Epidermal melanocyte (primary cell): Measurements from ENCODE around the gene MFSD2A.
"Not testable (repeated sequence)": the region's sequence is repeated elsewhere in the genome, so short reads cannot be mapped to it uniquely, and the experiment has no call there.

Experiments
- DNase-seq: peaks from one replicate; pipeline ENCODE4 v3.0.0; 2011; ENCODE audit warnings: low spot score; ENCODE audit not compliant: insufficient read length

MFSD2A gene

DNA sequence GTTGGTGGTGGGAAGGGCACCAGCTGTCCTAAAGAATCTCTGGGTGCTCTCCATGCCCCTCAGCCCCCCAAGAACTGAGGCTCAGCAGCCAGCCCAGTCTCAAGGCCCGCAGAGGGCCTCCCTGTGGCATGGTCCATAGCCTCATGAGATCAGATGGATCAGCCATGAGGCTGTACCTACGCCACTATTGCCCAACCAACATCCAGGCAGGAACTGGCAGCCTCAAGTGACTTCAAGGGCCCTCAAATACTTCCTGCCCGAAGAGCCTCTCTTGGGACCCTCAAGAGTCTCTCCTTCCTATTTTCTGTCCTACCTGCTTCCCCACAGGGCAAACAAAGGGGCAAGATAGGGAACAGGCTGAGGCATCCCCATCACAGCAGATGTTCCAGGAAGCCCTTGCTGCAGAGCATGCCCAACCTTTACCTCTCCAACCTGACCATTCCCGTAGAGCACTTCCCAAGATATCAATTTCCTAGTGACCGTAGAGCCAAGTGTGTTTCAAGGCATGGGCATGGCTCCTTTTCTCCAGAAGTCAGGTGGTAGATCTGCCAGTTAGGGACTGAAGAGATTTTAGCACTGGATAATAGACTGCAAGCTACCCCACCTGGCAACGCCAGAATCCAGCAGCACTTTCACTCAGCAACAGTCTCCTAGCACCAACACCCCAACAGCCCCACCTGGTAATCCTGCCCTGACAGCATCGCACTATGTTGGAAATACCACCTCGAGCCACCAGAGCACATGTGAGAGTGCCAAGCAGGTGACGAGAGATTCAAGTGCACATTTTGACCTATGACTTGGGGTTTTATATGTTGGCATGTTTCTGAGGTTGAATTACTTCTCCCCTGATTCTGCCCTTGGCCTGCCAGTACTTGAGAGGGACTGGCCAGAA is 13.7 kb upstream of the MFSD2A start:
- DNase-seq = no peak

DNA sequence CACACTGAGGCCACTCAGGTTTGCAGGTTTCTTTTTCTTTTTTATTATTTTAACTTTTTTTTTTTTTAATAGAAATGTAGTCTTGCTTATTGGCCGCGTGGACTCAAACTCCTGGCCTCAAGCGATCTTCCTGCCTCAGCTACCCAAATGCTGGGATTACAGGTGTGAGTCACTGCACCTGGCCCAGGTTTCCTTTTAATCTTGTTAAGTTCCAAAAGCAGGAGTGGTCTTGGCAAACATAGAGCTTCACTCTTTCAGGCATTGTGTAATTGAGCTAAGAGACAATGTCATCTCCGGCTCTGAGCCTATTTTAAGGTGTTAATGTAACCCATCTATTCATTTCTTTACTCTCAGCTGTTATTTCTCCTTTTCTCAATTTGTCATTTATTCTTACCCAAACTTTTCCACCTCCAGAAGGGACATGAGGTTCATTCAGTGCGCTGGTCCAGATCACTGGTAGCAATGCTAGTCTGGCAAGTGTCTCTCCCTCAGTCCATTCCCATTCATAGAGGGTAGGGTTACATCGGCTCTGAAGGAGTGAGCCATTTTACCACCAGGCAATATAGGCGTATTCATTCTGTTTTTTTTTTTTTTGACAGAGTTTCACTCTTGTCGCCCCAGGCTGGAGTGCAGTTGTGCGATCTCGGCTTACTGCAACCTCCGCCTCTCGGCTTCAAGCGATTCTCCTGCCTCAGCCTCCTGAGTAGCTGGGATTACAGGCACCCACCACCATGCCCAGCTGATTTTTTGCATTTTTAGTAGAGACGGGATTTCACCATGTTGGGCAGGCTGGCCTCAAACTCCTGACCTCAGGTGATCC is 11.3 kb upstream of the MFSD2A start:
- DNase-seq = no peak

DNA sequence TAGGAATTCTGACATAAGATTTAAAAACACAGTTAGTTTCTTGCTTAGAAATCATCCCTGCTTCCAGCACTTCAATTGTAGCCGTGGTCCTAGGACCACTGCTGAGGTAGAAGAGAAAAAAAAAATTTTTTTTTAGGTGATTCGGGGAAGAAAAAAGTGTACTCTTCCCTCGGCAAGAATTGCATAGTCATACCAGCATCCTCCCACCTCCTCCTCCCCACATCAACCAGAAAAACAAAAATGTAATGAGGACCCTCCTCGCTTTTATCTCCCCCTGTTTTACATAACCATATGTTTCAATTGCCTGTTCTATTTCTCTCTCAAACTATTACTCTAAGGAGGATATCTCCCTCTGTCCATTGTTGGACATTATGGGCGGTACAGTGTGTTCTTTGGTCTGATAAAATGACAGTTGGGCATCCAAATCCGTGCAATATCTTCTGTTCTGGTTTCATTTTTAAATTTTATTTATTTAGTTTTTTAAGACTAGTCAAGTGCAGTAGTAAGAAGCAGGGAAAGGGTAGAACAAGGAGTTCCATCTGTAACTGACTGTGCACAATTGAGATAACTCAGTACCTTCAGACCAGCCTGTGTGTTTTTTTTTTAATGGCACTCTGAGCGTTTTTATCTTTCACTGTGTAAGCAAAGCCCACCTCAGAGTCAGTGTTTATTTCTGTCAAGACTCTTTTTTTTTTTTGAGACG is 10.4 kb upstream of the MFSD2A start:
- no peak for DNase-seq

DNA sequence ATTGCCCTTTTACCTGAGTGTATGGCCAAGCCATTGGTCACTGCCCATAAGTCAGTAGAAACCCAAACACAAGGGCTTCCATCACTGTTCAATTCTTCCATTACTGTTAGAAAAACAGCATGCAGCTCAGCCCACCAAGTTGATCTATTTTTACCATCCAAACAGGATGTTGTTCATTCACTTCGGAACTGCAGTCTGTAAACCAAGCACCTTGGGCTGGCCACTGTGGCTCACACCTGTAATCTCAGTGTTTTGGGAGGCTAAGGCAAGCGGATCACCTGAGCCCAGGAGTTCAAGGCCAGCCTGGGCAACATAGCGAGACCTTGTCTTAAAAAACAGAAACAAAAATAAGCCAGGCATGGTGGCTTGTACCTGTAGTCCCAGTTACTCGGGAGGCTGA is 8.7 kb upstream of the MFSD2A start:
- no peak for DNase-seq

DNA sequence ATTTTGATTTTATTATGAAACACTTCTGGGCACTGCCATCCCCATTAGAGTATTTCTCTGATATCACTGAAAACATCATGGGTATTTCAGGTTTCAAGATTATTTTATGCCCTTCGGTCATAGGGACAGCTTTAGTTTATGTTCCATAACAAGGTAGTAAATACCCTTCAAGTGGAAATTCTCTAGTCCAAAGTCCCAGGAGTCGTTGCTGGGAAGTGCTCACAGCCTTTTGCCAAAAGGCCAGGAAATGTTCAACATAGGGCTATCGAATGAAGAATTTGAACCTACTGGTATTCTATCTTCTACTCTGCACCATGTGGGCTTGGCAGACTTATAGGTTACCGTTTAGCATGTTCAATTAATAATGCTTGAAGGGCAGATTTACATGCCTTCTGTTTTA is 7.7 kb upstream of the MFSD2A start:
- DNase-seq = no peak

DNA sequence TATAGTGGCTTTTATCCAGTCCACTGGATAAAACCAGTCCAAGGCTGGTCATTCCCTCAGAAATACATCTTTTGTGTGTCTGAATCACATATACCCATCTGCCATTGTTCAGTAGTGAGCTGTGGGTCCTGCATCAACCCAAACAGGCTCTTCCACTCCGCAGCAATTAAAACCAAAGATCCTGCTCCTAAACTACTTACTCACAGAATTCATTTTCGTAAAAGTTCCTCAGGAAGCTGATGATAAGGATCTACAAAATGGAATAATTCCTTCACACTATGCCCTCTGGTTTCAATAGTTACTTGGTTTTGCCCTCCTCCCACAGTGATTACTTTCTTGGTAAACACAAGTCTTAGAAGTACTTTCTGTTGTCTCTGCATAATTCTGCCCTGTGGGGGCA is 5.1 kb upstream of the MFSD2A start:
- no peak for DNase-seq

DNA sequence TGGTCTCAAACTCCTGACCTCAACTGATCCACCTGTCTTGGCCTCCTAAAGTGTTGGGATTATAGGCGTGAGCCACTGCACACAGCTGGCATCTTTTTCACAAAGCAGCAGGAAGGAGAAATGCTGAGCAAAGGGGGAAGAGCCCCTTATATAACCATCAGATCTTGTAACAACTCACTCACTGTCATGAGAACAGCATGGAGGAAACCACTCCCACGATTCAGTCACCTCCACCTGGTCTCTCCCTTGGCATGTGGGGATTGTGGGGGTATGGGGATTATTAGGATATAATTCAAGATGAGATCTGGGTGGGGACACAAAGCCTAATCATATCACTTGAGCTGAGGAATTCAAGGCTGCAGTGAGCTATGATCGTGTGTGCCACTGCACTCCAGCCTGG is 3.0 kb upstream of the MFSD2A start:
- no peak for DNase-seq

DNA sequence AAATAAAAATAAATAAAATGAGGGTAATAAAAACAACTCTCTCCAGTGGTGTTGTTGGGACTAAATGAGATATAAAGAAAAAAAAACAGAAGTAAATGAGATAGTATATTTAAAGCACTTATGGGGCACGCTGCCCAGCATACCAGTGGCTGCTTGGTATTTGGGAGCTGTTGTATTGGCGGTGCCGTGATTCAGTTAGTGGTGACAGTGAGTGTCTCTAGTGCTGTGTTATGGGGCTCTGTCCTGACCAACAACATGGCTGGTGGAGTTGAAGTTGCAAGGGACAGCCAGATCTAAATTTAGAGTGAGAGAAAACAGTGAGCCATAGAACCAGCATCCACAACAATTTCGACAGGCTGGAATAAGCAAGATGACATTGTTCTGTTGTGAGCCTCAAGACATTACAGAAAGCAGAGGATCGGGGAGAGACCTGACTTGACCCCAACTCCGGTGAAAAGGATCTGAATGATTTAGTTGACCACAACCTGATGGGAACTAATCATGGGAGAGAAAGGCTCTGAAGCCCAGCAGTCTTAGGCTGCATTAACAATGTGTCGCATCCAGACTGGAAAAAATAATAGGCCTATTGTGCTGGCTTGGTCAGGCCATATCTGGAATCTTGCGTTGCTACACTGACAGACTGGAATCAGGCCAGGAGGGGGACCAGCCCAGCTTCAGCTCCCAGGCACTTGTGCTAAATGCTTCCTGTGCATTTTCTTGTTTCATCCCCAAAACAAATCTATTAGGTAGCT is 2.4 kb upstream of the MFSD2A start:
- peak; percentile 54 for DNase-seq

DNA sequence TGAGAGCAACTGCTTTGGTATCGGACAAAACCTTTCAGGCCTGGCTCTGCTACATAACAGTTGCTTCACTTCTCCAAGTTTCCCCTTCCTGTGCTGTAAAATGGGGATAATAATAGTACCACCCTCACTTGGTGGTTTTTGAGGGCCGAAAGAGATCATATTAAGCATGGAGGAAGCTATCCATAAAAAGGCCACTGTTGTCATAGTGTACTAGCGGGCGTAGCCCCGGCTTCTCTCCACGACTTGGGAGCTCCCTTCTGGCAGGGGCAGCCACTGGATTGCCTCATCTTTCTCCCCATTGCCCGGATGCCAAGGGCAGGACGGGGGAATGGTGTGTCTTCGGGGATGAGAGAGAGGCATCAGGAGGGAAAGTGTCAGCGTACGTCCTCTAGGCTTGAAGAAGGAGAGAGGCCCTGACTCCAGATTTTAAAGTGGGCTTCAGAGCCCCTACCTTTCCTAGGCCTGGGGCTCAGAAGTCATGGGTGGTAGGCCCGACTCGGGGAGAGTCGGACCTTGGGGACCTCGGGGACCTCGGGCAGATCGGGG is 548 bp upstream of the MFSD2A start:
- no peak for DNase-seq

DNA sequence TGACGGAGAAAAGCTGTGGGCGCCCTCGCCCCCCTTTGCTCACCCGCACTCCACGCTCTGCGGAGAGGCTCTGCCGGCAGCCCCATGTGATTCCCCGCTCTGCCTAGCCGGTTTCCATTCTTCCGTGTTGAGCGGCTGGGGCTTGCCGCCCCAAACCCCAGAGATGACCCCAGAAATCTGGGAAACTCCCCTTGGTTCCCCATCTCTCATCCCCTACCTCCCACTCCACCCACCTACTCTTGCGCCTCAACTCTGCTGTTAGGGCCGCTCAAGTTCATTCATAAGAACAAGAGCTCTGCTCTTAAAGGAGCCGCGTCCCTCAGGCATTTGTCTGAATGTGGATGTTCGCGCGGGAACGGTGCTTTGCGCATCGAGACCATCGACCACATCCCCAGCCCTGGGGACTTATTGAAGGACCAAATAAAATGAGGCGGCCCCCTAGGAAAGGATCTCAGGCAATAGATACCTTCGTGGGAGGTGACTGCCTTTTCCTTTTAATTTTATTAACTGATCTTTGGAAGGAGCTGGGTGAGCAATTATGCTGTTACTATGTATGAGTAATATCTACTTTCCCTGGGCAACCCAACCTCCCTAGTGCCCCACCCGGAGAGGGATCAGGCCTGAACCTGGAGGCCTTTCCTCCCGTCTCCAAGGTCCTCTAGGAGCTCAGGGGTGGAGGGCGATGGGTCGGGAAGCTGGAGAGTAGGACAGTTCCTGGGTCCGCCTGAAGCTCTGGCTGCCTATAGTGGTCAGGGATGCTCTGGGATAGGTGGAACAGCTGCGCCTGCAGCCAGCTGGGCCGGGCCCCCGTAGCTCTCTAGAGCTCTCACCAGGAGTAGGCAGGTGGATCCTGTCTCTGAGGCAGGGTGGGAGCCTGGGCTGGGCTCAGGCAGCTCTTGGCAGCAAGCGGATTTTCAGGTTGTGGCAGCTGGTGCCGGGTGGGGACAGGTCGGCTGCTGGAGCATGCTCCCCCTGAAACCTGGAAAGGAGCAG is 898 bp downstream of the MFSD2A start:
- no peak for DNase-seq

DNA sequence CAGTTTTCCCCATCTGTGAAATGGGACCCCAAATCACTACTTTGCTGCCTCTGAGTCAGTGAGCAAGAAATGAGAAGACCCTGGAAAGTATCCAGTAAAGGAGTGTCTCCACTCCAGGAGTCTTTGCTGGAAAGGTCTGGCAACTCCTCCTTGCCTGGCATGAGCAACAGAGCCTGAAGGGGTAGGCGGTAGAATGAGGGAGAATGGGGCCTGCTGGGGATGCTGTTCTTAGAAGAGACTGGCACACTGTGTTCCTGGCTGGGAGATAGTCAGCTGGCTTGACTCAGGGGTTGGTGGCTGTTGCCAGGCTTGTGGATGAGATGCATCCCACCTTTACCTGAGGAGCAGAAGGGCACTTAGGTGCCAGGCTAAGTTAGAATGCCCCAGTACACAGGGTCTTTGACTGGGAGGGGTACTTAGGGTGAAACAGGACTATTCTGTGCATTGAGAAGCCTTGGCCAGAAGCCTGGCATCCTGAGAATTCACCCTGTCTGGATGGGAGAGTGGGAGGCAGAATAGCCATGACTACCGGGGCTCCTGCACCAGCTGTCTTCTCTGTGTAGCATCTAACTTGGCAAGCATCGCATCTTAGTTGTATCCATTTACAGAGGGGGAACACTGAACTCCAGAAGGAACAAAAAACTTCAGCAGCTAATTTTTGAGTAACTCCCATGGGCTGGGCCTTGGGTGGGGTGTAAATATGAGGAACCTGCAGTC is 2.5 kb downstream of the MFSD2A start:
- no peak for DNase-seq

DNA sequence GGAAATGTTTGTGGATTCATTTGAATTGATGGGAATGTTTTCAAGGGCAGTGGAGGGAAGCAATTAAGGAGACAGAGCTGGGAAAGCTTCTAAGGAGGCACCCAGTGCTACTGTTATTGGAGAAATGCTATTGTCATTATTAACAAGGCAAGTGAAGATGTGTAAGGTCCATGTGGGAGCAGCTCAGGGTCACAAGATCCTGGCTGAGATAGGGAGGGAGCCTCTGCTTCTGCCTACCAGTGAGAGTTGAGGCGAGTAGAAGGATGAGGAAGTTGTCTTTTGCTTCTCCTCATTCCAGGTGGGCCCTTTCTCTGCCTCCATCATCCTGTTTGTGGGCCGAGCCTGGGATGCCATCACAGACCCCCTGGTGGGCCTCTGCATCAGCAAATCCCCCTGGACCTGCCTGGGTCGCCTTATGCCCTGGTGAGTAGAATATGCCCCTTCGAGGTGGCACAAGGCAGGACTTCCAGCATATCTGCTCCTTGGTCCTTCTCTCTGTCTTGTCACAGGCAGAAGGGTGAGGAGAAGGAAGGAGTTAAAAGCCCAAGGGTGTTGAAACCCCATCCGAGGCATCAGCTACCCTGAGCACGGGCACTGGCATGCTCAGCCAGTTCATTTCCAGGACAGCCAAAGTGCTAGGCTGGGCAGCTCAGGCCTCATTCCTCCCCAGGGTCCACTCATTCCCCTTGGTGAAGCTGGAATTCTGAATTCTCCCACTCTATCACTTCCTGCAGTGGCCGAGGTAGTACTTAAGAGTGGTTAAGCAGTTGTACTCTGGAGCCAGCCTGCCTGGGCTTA is 3.7 kb downstream of the MFSD2A start:
- DNase-seq = no peak

DNA sequence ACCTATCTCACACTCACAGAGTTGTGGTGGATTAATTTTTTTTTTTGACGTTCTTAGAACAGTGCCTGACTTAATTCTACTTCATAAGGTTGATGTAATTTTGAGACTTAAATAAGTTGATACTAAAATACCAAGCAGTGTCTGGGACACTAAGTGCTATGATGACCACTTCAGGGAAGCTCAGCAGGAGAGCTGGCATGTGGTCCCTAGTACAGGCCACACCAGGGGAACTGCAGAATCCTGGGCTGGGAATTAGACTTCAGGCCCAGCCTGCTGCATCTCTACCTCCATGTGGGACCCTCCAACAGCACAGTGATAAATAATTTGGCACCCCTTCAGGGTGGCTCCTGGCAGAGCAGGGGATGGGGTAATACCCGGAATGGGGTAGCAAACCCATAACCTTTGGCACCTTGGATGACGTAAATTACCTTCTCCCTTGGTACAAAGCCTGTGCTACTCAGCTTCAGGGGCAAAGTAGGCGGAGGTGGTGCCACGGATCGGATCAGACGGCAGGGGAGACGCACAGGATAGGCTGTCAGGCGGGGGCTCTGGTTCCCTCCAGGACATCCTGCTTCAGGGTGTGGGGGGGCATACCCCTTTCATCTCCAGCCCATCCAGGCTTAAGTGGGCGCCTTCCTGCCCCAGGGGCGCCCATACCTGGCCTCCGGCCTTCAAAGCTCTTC is 4.8 kb downstream of the MFSD2A start:
- no peak for DNase-seq

DNA sequence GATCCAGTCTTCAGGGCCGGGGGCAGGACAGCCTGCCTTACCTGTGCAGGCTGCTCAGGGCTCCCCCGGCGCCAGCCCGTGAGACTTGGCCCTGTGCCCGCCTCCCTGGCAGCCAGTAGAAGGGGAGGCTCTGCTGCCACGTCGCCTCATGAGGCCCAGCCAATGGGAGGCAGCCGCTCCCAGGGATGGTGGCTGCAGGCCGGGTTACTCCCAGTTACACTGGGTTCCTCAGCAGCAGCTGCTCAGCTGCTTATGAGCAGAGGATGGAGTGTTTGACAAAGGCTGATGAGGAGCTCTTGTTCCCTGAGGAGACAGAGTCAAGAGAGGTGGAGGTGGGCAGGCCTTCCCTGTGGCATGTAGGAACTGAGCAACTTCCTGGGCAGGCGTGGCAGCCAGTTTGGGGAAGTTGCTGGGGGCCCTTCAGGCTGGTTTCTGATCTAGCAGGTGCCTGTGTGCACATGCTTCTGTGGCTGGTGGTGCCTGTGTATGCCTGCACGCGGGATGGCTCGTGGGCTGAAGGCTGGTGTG is 5.5 kb downstream of the MFSD2A start:
- no peak for DNase-seq

DNA sequence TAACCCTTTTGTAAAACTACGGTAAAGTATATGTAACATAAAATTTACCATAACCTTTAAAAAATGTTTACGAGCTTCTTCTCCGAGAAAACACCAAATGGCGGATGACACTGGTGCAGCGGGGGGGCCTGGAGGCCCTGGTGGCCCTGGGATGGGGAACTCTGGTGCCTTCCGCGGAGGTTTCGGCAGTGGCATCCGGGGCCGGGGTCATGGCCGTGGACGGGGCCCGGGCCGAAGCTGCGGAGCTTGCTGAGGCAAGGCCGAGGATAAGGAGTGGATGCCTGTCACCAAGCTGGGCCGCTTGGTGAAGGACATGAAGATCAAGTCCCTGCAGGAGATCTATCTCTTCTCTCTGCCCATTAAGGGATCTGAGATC is 7.5 kb downstream of the MFSD2A start:
- DNase-seq = no peak

DNA sequence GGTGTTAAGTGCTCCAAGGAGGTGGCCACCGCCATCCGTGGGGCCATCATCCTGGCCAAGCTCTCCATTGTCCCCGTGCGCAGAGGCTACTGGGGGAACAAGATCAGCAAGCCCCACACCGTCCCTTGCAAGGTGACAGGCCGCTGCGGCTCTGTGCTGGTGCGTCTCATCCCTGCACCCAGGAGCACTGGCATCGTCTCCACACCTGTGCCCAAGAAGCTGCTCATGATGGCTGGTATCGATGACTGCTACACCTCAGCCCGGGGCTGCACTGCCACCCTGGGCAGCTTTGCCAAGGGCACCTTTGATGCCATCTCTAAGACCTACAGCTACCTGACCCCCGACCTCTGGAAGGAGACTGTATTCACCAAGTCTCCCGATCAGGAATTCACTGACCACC is 8.0 kb downstream of the MFSD2A start:
- not testable (repeated sequence) for DNase-seq

DNA sequence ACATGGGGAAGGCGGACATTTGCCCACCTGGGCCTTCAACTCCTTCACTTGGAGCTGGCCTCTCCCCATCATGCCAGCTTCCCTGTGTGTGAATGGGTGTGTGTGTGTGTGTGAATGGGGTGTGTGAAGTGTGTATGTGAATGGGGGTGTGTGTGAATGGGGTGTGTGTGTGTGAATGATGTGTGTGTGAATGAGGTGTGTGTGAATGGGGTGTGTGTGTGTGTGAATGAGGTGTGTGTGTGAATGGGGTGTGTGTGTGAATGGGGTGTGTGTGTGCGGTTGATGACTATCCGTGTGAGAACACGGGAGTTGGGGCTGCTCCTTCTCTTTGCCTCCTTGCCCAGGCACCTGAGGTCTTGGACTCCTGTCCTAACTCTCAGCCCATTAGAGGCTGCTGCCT is 9.6 kb downstream of the MFSD2A start:
- DNase-seq = no peak

DNA sequence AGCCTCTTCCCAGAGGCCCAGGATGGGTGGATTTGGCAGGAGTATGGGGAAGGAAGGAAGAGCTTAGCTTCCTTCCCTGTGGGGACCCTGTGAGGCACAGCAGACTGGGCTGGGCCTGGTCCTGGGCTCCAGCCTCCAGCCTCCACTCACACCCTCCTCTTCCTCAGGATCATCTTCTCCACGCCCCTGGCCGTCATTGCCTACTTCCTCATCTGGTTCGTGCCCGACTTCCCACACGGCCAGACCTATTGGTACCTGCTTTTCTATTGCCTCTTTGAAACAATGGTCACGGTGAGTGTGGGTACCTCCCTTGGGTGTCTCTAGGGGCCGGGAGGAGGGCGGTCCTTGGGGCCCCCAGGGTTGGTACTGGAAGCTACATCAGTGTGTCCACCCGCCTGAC is 10.1 kb downstream of the MFSD2A start:
- DNase-seq = no peak
